RPMI7951 (cell line): ENCODE data around the gene NETO1. TPM values are rescaled to one million over a fixed set of nuclear protein-coding genes. Genes with fewer than 3 reads are reported as not detected.
A peak's percentile ranks its signal among the peaks of the same experiment; 100 is the strongest.

Experiments used
- DNase-seq: peaks from one replicate; pipeline ENCODE4 v3.0.0-alpha.2; 2012; ENCODE audit warnings: low read depth
- total RNA-seq: library from RNA; depleted of rRNA; stranded (reverse); fragments of >200 nt; shearing (Covaris generic); gene quantifications from 2 replicates; pipeline ENCODE4 v1.2.3, GENCODE V29; 2014

The NETO1 gene
- total RNA-seq, 1 experiment from 2014 or later: 0.12 TPM

GRCh38 chr18:72846736-72847533 is 20.9 kb downstream of the NETO1 start:
- DNase-seq: peak; percentile 44

GRCh38 chr18:72843743-72844142 is 24.0 kb downstream of the NETO1 start:
- no peak for DNase-seq

- DNase-seq: no peak
Measured at GRCh38 chr18:72840109-72840508, 27.7 kb downstream of the NETO1 start.

GRCh38 chr18:72834731-72835130 is 33.1 kb downstream of the NETO1 start:
- DNase-seq: no peak

GRCh38 chr18:72833471-72833870 is 34.3 kb downstream of the NETO1 start:
- peak; percentile 71 for DNase-seq

- peak; percentile 50 for DNase-seq
Measured at GRCh38 chr18:72830109-72830508, 37.7 kb downstream of the NETO1 start.

- DNase-seq: no peak
Measured at GRCh38 chr18:72828601-72829000, 39.2 kb downstream of the NETO1 start.

GRCh38 chr18:72826736-72827135 is 41.1 kb downstream of the NETO1 start:
- DNase-seq: no peak

GRCh38 chr18:72823345-72823744 is 44.4 kb downstream of the NETO1 start:
- no peak for DNase-seq

GRCh38 chr18:72822202-72822601 is 45.6 kb downstream of the NETO1 start:
- no peak for DNase-seq

GRCh38 chr18:72820571-72820970 is 47.2 kb downstream of the NETO1 start:
- DNase-seq: no peak

- DNase-seq: no peak
Measured at GRCh38 chr18:72819050-72819449, 48.7 kb downstream of the NETO1 start.

GRCh38 chr18:72811047-72811446 is 56.7 kb downstream of the NETO1 start:
- DNase-seq: no peak

- no peak for DNase-seq
Measured at GRCh38 chr18:72808680-72809079, 59.1 kb downstream of the NETO1 start.

GRCh38 chr18:72799106-72799505 is 68.7 kb downstream of the NETO1 start:
- DNase-seq: no peak

GRCh38 chr18:72783530-72783929 is 84.3 kb downstream of the NETO1 start:
- peak; percentile 5 for DNase-seq

- DNase-seq: no peak
Measured at GRCh38 chr18:72774914-72775313, 92.9 kb downstream of the NETO1 start.

- no peak for DNase-seq
Measured at GRCh38 chr18:72772916-72773315, 94.9 kb downstream of the NETO1 start.

- DNase-seq: peak; percentile 3
Measured at GRCh38 chr18:72768681-72769229, 99.0 kb downstream of the NETO1 start.

- DNase-seq: peak; percentile 52
Measured at GRCh38 chr18:72762515-72763122, 105.2 kb downstream of the NETO1 start.

- no peak for DNase-seq
Measured at GRCh38 chr18:72752220-72752619, 115.6 kb downstream of the NETO1 start.

- DNase-seq: no peak
Measured at GRCh38 chr18:72742002-72742401, 125.8 kb downstream of the NETO1 start.

GRCh38 chr18:72738136-72738535 is 129.7 kb downstream of the NETO1 start:
- DNase-seq: no peak
